DMS 273 (cell line): ENCODE data around the gene P2RX6.
A peak's percentile ranks its signal among the peaks of the same experiment; 100 is the strongest.
"Not testable (repeated sequence)": the region's sequence is repeated elsewhere in the genome, so short reads cannot be mapped to it uniquely, and the experiment has no call there.

ENCODE experiments used
- DNase-seq: peaks from one replicate; lab custom pipeline; 2025; ENCODE audit not compliant: unreplicated experiment; lab: John Stamatoyannopoulos, UW

Gene P2RX6

DNA sequence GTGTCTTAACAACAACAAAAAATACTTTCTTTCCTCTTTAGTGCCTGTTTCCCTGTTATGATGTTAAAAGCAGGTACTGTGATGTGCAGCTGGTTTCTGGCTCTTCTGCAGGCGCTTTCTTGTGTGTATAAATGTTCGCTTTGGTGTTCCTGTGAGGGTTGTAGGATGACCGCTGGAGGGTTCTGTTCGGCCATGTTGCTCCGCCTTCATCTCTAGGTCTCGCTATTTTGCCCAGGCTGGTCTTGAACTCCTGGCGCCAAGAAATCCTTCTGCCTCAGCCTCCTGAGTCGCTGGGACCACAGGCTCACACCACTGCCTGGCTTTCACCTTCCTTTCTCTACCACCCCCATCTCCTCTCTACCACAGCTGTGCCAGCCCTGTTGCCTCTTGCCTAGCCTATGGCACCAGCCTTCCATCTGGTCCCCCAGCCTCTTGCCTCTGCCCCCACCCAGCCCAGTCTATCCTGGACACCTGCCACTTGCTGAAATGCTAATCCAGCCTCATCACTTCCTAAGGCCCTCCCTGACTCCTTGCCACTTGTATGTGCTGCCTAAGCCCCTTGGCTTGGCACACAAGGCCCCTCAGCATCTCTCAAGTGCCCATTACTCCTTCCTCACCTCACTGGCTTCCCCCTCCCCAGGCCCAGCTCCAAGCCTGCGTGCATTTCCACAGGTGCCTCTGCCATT is 36.3 kb downstream of the P2RX6 start:
- DNase-seq, result peak; percentile 92

DNA sequence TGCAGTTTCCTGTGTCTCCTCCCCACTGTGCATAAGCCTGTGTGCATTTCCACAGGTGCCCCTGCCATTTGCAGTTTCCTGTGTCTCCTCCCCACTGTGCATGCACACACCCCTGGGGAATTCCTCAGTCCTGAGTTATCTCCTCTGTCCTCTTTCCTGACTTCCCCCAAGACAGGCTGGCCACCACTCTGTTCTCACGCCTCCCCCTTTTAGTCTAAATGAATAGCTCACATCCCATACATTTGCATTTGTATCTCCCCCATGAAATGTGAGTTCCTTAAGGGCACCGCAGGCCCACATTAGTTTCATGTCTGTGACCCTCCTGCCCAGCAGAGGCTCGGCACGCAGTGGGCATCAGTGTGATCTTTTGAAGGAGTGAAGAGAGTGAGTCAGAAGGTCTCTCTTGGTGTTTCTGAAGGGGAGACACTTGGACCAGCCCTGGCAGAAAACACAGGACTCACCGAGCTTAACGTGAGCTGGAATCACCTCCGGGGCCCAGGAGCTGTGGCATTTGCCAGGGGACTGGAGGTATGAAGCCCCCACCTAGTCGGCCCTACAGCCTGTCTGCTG is 37.0 kb downstream of the P2RX6 start:
- no peak for DNase-seq

- no peak for DNase-seq
These were observed 37.9 kb downstream of the P2RX6 start for GRCh38 chr22:21052715-21053459.

- no peak for DNase-seq
These were observed 39.2 kb downstream of the P2RX6 start for GRCh38 chr22:21054046-21054713.

DNA sequence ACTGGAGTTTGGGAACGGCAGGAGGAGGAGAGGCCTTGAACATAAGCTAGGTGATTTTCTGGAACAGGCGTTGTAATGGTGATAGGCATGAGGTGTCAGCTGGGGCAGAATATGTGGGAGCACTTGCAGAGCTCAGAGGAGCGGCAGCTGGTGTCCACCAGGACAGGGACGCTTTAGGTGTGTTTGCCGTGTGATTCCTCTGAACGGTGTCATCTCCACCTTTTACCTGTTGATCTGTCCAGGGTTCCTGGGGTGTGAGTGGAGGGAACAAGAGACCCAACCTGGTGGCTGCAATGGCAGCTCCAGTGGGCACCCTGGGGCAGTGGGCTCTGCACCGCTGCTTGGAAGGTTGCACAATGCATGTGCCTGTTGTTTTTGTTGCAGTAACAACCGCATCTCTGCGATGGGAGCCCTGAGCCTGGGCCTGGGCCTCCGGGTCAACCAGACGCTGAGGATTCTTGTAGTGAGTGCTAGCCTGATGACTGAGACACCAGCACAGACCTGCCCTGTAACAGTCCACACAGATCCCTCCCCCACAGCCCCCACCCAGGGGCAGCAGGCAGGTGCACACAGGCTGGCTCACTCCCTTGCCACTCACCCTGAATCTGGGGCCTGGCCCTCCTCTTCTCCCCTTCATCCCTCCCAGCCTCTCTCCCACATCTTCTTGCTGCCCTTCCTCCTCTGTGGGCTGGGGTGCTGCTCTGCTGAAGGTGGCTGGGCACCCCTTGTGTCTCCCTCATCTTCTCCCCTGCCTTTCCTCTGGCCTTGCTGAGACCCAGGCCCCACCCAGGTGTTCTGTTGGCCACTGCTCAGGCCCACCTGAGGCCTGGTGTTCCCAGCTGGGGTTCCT is 40.0 kb downstream of the P2RX6 start:
- no peak for DNase-seq

DNA sequence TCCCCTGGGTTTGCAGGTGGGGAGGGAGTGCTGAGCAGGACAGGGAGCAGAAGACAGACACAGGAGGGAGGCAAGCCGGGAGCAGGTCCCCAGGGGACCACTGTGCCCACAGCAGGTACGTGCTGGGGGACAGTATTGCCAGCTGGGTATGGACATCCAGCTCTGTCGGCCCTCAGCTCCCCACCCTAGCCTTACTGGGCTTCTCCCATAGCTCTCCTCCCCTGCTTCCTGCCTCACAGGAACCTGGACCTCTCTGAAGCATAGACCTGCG is 40.5 kb downstream of the P2RX6 start:
- DNase-seq, result no peak

GRCh38 chr22:21055880-21056319 is 40.9 kb downstream of the P2RX6 start:
- DNase-seq, result no peak

- DNase-seq, result not testable (repeated sequence)
These were observed 45.4 kb downstream of the P2RX6 start for GRCh38 chr22:21060363-21060762.

- not testable (repeated sequence) for DNase-seq
These were observed 46.8 kb downstream of the P2RX6 start for GRCh38 chr22:21061660-21062321.

GRCh38 chr22:21064425-21064824 is 49.5 kb downstream of the P2RX6 start:
- not testable (repeated sequence) for DNase-seq

- DNase-seq, result no peak
These were observed 50.2 kb downstream of the P2RX6 start for GRCh38 chr22:21064917-21065864.

GRCh38 chr22:21067075-21067900 is 52.3 kb downstream of the P2RX6 start:
- no peak for DNase-seq

DNA sequence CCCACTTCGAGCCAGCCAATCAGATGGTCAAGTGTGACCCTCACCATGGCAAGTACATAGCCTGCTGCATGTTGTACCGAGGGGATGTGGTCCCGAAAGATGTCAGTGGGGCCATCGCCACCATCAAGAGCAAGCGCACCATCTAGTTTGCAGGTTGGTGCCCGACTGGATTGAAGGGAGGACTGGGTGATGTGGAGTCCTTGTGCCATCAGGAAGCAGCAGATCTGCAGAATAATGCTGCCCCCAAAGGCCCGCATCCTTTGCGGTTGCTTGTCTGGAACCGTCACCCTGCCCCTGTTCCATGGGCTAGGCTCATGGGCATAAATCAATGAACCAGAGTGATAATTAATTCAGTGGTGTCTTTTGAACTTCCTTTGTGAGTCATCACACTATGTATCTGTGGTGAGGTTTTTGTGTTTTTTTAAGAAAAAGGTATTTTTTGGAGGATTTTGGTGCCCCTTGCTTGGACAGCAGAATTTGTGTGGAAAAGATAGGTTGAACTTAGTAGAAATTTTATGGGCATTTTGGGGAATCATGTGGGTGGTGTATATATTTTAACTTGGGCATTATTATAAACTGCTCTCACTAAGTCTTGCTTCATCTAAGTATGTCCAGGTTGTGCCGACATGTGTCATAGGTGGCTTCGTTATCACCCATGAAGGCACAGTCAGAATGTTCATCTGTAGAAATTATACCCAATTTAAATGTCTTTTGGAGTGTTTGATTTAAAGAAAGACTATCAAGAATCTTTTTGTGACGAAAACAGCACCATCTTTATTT is 53.1 kb downstream of the P2RX6 start:
- no peak for DNase-seq

DNA sequence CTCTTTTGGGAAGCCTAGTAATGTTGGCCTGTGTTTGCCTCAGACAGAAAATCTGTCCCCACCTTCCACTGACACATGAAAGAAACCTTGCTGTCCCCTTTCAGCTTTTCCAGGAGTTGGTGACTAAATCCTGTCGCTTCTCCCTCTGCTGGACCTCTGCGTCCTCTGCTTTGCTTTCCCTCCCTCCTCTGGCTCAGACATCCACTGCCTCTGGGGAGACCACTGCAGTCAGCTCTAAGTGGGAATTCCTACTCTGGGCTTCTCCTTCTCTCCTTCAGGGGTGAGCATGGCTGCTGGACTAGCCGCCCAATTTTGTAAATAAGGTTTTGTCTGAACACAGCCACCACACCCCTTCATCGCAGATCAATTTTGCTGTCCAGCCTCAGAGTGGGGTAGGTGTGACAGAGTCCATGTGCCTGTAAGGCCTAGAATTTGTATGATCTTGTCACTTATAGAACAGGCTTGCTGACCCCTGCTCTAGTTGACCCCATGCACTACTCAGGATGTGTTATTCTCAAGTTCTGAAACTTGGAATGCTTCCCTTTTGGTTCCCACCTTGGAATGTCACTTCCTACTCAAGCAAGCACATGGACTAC is 53.8 kb downstream of the P2RX6 start:
- no peak for DNase-seq

GRCh38 chr22:21069375-21069774 is 54.4 kb downstream of the P2RX6 start:
- DNase-seq, result no peak

DNA sequence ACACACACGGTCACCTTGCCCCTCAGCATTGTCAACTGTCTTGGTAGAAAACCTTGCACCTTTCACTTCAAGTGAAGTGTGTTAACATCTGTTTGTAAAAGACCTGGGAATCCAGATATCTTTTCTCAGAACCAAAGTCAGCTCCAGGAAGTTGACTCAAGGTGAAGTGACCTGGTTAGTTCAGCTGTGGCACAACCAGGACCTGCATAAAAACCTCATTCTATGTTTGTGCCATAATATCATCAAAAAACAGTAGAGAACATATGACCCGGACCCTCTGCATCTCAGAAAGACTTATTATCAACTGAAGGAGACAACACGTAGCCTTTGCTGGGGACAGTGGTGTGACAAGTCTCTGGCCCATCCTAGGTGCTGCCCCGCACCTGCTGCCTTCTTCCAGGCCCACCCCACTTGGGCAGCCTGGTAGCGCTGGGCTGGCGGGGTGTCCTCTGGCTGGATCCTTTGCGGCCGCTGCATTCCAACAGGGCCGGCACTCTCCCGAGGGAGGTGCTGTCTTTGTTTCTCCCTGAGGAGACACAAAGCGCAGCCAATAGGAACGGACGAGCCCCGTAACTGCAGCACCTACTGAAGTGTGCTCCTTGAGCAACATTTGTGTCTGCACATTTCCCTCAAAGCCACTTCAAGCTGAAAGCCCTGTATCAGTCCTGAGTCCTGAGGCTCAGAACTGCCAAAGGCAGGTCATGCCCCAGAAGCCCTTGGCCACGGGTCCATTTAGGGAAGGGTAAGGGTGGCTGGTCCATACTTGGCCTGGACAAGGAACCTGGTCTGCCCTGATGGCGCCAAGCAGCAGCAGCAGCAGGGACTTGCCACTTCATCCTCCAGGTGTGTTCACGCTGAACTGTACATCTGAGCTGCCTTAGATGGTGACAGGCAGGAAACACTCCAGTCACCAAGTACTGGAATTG is 56.0 kb downstream of the P2RX6 start:
- no peak for DNase-seq
